Measurements from ENCODE around the gene MAPK14.

MAPK14 gene

GRCh38 chr6:36035225-36035624 lies 7.6 kb downstream of the MAPK14 start:
- no peak for DNase-seq (ENCODE audit: low read depth)

- DNase-seq (ENCODE audit: low read depth) = no peak
These were observed 10.7 kb downstream of the MAPK14 start for GRCh38 chr6:36038120-36038876.

- no peak for DNase-seq (ENCODE audit: low read depth)
These were observed 11.5 kb downstream of the MAPK14 start for GRCh38 chr6:36039112-36039511.

- DNase-seq (ENCODE audit: low read depth) = no peak
These were observed 13.3 kb downstream of the MAPK14 start for GRCh38 chr6:36040958-36041357.

GRCh38 chr6:36042618-36043260 lies 15.1 kb downstream of the MAPK14 start:
- no peak for DNase-seq (ENCODE audit: low read depth)

GRCh38 chr6:36049582-36049981 lies 22.0 kb downstream of the MAPK14 start:
- DNase-seq (ENCODE audit: low read depth) = no peak

GRCh38 chr6:36050305-36050704 lies 22.7 kb downstream of the MAPK14 start:
- DNase-seq (ENCODE audit: low read depth) = no peak

- DNase-seq (ENCODE audit: low read depth) = no peak
These were observed 23.5 kb downstream of the MAPK14 start for GRCh38 chr6:36050947-36051710.

GRCh38 chr6:36052097-36052496 lies 24.5 kb downstream of the MAPK14 start:
- DNase-seq (ENCODE audit: low read depth) = no peak

- DNase-seq (ENCODE audit: low read depth) = no peak
These were observed 26.3 kb downstream of the MAPK14 start for GRCh38 chr6:36053878-36054277.

GRCh38 chr6:36054415-36054814 lies 26.8 kb downstream of the MAPK14 start:
- DNase-seq (ENCODE audit: low read depth) = no peak

GRCh38 chr6:36054956-36055355 lies 27.3 kb downstream of the MAPK14 start:
- DNase-seq (ENCODE audit: low read depth) = no peak

- DNase-seq (ENCODE audit: low read depth) = no peak
These were observed 28.6 kb downstream of the MAPK14 start for GRCh38 chr6:36056178-36056577.

- DNase-seq (ENCODE audit: low read depth) = no peak
These were observed 33.6 kb downstream of the MAPK14 start for GRCh38 chr6:36061236-36061635.

GRCh38 chr6:36062247-36062646 lies 34.6 kb downstream of the MAPK14 start:
- no peak for DNase-seq (ENCODE audit: low read depth)

- no peak for DNase-seq (ENCODE audit: low read depth)
These were observed 35.9 kb downstream of the MAPK14 start for GRCh38 chr6:36063318-36064060.

GRCh38 chr6:36064770-36065396 lies 37.3 kb downstream of the MAPK14 start:
- DNase-seq (ENCODE audit: low read depth) = no peak

GRCh38 chr6:36065916-36066315 lies 38.3 kb downstream of the MAPK14 start:
- DNase-seq (ENCODE audit: low read depth) = no peak

- DNase-seq (ENCODE audit: low read depth) = no peak
These were observed 39.2 kb downstream of the MAPK14 start for GRCh38 chr6:36066817-36067216.

- no peak for DNase-seq (ENCODE audit: low read depth)
These were observed 39.9 kb downstream of the MAPK14 start for GRCh38 chr6:36067374-36068011.

GRCh38 chr6:36068012-36068392 lies 40.4 kb downstream of the MAPK14 start:
- DNase-seq (ENCODE audit: low read depth) = no peak
